HEK293 (cell line): ENCODE results near the gene CTCF.
A peak's percentile ranks its signal among the peaks of the same experiment; 100 is the strongest.

Source experiments
- CTCF ChIA-PET: fragments of 350-600 bp; formaldehyde crosslinking; extraction: SDS; loops from one replicate; lab custom pipeline; 2021; ENCODE audit warnings: antibody characterized with exemption; lab: Yijun Ruan, JAX
- POLR2A ChIA-PET: fragments of 300-600 bp; formaldehyde crosslinking; extraction: SDS; loops from one replicate; lab custom pipeline; 2020; ENCODE audit warnings: antibody characterized with exemption, inconsistent platforms; lab: Yijun Ruan, JAX
- H3K27ac ChIP-seq: fragments of 200-500 bp; sonication (Bioruptor generic); 2 replicates; pipeline ENCODE4 v1.5.1; 2014; ENCODE audit warnings: low read depth, low read length, control low read depth, inconsistent platforms; ENCODE audit errors: extremely low read depth
- H3K36me3 ChIP-seq, 2 experiments: fragments of 200-500 bp in 1 of 2; sonication (Bioruptor generic) in 1 of 2; 1 replicate in 1 of 2; 2 replicates in 1 of 2; pipeline ENCODE4 v1.5.1; 2014 to 2017; ENCODE audit warnings: inconsistent platforms in 2 of 2, low read length in 2 of 2; ENCODE audit not compliant: control insufficient read depth in 2 of 2, insufficient read depth in 1 of 2
- H3K4me1 ChIP-seq: fragments of 200-500 bp; sonication (Bioruptor generic); 2 replicates; pipeline ENCODE4 v1.5.1; 2014; ENCODE audit warnings: mild to moderate bottlenecking, low read length, inconsistent platforms; ENCODE audit not compliant: control insufficient read depth, insufficient read depth
- H3K4me3 ChIP-seq: 2 replicates; pipeline ENCODE4 v1.5.1; 2011; ENCODE audit warnings: low read depth, mild to moderate bottlenecking, control low read depth, low read length, moderate library complexity
- H3K9me3 ChIP-seq: fragments of 200-500 bp; sonication (Bioruptor generic); 2 replicates; pipeline ENCODE4 v1.5.1; 2014; ENCODE audit warnings: low read depth, low read length, inconsistent platforms; ENCODE audit not compliant: control insufficient read depth, insufficient read depth
- BCL11A ChIP-seq: fragments of 450-650 bp; formaldehyde crosslinking; IDR thresholded peaks from 2 replicates; pipeline ENCODE4 v1.5.1; 2016; ENCODE audit warnings: low read depth, missing biosample characterization, missing genetic modification characterization
- KLF7 ChIP-seq: fragments of 450-650 bp; formaldehyde crosslinking; IDR thresholded peaks from 2 replicates; pipeline ENCODE4 v1.5.1; 2016; ENCODE audit warnings: missing biosample characterization, missing genetic modification characterization, borderline replicate concordance
- SCRT1 ChIP-seq: fragments of 450-650 bp; formaldehyde crosslinking; IDR thresholded peaks from 2 replicates; pipeline ENCODE4 v1.5.1; 2016; ENCODE audit warnings: missing biosample characterization, missing genetic modification characterization, borderline replicate concordance
- TRIM28 ChIP-seq: IDR thresholded peaks from 2 replicates; pipeline ENCODE4 v1.6.1; 2011; ENCODE audit warnings: low read length, control low read depth, borderline replicate concordance
- ZNF184 ChIP-seq: fragments of 450-650 bp; IDR thresholded peaks from 2 replicates; pipeline ENCODE4 v1.5.1; 2018; ENCODE audit warnings: missing biosample characterization, mild to moderate bottlenecking, missing genetic modification characterization
- ZNF2 ChIP-seq: fragments of 450-650 bp; formaldehyde crosslinking; IDR thresholded peaks from 2 replicates; pipeline ENCODE4 v1.5.1; 2016; ENCODE audit warnings: missing biosample characterization, missing genetic modification characterization
- ZNF211 ChIP-seq: fragments of 450-650 bp; formaldehyde crosslinking; IDR thresholded peaks from 2 replicates; pipeline ENCODE4 v1.5.1; 2016; ENCODE audit warnings: low read depth, missing biosample characterization, missing genetic modification characterization
- ZNF354C ChIP-seq: fragments of 450-650 bp; formaldehyde crosslinking; IDR thresholded peaks from 2 replicates; pipeline ENCODE4 v1.5.1; 2016; ENCODE audit warnings: missing biosample characterization, missing genetic modification characterization, low read depth, borderline replicate concordance
- ZNF362 ChIP-seq: fragments of 450-650 bp; formaldehyde crosslinking; IDR thresholded peaks from 2 replicates; pipeline ENCODE4 v1.5.1; 2016; ENCODE audit warnings: missing biosample characterization, missing genetic modification characterization
- ZNF433 ChIP-seq: fragments of 450-650 bp; formaldehyde crosslinking; IDR thresholded peaks from 2 replicates; pipeline ENCODE4 v1.5.1; 2016; ENCODE audit warnings: missing biosample characterization, missing genetic modification characterization, low read depth
- ZNF473 ChIP-seq: fragments of 450-650 bp; formaldehyde crosslinking; IDR thresholded peaks from 2 replicates; pipeline ENCODE4 v1.5.1; 2017; ENCODE audit warnings: missing biosample characterization, missing genetic modification characterization
- ZNF521 ChIP-seq: fragments of 450-650 bp; formaldehyde crosslinking; IDR thresholded peaks from 2 replicates; pipeline ENCODE4 v1.5.1; 2017; ENCODE audit warnings: missing biosample characterization, mild to moderate bottlenecking, missing genetic modification characterization
- ZNF548 ChIP-seq: fragments of 450-650 bp; formaldehyde crosslinking; IDR thresholded peaks from 2 replicates; pipeline ENCODE4 v1.5.1; 2016; ENCODE audit warnings: missing biosample characterization, missing genetic modification characterization
- ZNF580 ChIP-seq: fragments of 450-650 bp; formaldehyde crosslinking; IDR thresholded peaks from 2 replicates; pipeline ENCODE4 v1.5.1; 2016; ENCODE audit warnings: missing biosample characterization, missing genetic modification characterization
- ZNF629 ChIP-seq: fragments of 450-650 bp; formaldehyde crosslinking; IDR thresholded peaks from 2 replicates; pipeline ENCODE4 v1.5.1; 2017; ENCODE audit warnings: missing biosample characterization, missing genetic modification characterization
- ZNF664 ChIP-seq: fragments of 450-650 bp; formaldehyde crosslinking; IDR thresholded peaks from 2 replicates; pipeline ENCODE4 v1.5.1; 2016; ENCODE audit warnings: missing biosample characterization, missing genetic modification characterization
- ZNF785 ChIP-seq: fragments of 450-650 bp; formaldehyde crosslinking; IDR thresholded peaks from 2 replicates; pipeline ENCODE4 v1.5.1; 2016; ENCODE audit warnings: missing biosample characterization, missing genetic modification characterization
- ZNF830 ChIP-seq: fragments of 450-650 bp; IDR thresholded peaks from 2 replicates; pipeline ENCODE4 v1.5.0; 2018; ENCODE audit warnings: missing biosample characterization, missing genetic modification characterization, low read depth, mild to moderate bottlenecking, moderate library complexity
- TF ChIP-seq, protein P1 (sequence below): fragments of 450-650 bp; formaldehyde crosslinking; IDR thresholded peaks from 2 replicates; pipeline ENCODE4 v1.5.1; 2016; ENCODE audit warnings: missing biosample characterization, missing genetic modification characterization
- TF ChIP-seq, protein P2 (sequence below): fragments of 450-650 bp; formaldehyde crosslinking; IDR thresholded peaks from 2 replicates; pipeline ENCODE4 v1.5.1; 2016; ENCODE audit warnings: missing biosample characterization, missing genetic modification characterization
- TF ChIP-seq, protein P3 (sequence below): fragments of 450-650 bp; formaldehyde crosslinking; conservative IDR thresholded peaks from 2 replicates; pipeline ENCODE4 v1.5.1; 2016; ENCODE audit warnings: low read depth, missing biosample characterization, missing genetic modification characterization

CTCF gene

GRCh38 chr16:67608364-67608763 lies 46.0 kb downstream of the CTCF start:
- TF ChIP-seq ZNF433 (tag by site-specific recombination) (no peak), ZNF184 (no peak), ZNF521 (no peak), KLF7 (no peak), TRIM28 (no peak), ZNF473 (tag by site-specific recombination) (no peak), ZNF785 (tag by site-specific recombination) (no peak), SCRT1 (tag by site-specific recombination) (no peak), ZNF629 (tag by site-specific recombination) (no peak), ZNF548 (no peak), ZNF362 (tag by site-specific recombination) (no peak), ZNF664 (tag by site-specific recombination) (no peak), BCL11A (tag by site-specific recombination) (no peak), ZNF580 (tag by site-specific recombination) (no peak), ZNF354C (no peak), ZNF211 (tag by site-specific recombination) (no peak), ZNF830 (tag by site-specific recombination) (no peak)
- TF ChIP-seq, protein P1, sequence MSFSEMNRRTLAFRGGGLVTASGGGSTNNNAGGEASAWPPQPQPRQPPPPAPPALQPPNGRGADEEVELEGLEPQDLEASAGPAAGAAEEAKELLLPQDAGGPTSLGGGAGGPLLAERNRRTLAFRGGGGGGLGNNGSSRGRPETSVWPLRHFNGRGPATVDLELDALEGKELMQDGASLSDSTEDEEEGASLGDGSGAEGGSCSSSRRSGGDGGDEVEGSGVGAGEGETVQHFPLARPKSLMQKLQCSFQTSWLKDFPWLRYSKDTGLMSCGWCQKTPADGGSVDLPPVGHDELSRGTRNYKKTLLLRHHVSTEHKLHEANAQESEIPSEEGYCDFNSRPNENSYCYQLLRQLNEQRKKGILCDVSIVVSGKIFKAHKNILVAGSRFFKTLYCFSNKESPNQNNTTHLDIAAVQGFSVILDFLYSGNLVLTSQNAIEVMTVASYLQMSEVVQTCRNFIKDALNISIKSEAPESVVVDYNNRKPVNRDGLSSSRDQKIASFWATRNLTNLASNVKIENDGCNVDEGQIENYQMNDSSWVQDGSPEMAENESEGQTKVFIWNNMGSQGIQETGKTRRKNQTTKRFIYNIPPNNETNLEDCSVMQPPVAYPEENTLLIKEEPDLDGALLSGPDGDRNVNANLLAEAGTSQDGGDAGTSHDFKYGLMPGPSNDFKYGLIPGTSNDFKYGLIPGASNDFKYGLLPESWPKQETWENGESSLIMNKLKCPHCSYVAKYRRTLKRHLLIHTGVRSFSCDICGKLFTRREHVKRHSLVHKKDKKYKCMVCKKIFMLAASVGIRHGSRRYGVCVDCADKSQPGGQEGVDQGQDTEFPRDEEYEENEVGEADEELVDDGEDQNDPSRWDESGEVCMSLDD (tag by site-specific recombination): no peak
- TF ChIP-seq, protein P2, sequence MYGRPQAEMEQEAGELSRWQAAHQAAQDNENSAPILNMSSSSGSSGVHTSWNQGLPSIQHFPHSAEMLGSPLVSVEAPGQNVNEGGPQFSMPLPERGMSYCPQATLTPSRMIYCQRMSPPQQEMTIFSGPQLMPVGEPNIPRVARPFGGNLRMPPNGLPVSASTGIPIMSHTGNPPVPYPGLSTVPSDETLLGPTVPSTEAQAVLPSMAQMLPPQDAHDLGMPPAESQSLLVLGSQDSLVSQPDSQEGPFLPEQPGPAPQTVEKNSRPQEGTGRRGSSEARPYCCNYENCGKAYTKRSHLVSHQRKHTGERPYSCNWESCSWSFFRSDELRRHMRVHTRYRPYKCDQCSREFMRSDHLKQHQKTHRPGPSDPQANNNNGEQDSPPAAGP (tag by site-specific recombination): no peak
- peaks cover 9 to 28% of the 10 kb centered on the region in 2 experiments; a peak in 2 of 3 replicates for H3K36me3 ChIP-seq
- no peaks in the 10 kb centered on the region for H3K9me3 ChIP-seq
- no peak overlapping the region for H3K27ac ChIP-seq
- POLR2A ChIA-PET: no interaction called here
- CTCF ChIA-PET: no interaction called here
- no peaks in the 10 kb centered on the region for H3K4me1 ChIP-seq
- H3K4me3 ChIP-seq: no peak overlapping the region

DNA sequence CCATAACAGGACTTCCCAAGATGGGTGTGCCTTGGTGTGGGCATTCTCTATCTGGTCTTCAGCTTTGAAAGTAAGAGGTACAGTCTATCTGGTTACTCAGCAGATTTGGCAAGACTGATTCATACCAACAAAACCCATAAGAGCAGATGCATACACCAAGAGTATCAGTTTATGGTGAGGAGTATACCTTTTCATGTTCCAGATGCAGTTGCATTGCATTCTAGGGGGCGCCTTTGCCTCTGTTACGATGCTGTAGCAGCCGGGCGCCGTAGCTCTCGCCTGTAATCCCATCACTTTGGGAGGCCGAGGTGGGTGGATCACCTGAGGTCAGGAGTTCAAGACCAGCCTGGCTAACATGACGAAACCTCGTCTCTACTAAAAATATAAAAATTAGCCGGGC lies 51.5 kb downstream of the CTCF start:
- ChIA-PET CTCF (interaction anchor here (0.5 to 2.0 kb wide), 7 partner anchors 8 to 93 kb away, joined by 3 to 11 read pairs (median 3); no protein-coding TSS in a partner anchor), POLR2A (interaction anchor here (2.2 kb wide), 1 partner anchor 52 kb away, joined by 6 read pairs; the partner anchor contains the start of gene CTCF)
- Histone ChIP-seq H3K4me1 (no peaks in the 10 kb centered on the region), H3K4me3 (no peak overlapping the region), H3K36me3 (peaks cover 46 to 72% of the 10 kb centered on the region in 2 experiments), H3K27ac (no peak overlapping the region), H3K9me3 (no peaks in the 10 kb centered on the region)
- TF ChIP-seq ZNF2: peak; percentile 53; the same call in 1 of the 2 replicates
- TF ChIP-seq, protein P3, sequence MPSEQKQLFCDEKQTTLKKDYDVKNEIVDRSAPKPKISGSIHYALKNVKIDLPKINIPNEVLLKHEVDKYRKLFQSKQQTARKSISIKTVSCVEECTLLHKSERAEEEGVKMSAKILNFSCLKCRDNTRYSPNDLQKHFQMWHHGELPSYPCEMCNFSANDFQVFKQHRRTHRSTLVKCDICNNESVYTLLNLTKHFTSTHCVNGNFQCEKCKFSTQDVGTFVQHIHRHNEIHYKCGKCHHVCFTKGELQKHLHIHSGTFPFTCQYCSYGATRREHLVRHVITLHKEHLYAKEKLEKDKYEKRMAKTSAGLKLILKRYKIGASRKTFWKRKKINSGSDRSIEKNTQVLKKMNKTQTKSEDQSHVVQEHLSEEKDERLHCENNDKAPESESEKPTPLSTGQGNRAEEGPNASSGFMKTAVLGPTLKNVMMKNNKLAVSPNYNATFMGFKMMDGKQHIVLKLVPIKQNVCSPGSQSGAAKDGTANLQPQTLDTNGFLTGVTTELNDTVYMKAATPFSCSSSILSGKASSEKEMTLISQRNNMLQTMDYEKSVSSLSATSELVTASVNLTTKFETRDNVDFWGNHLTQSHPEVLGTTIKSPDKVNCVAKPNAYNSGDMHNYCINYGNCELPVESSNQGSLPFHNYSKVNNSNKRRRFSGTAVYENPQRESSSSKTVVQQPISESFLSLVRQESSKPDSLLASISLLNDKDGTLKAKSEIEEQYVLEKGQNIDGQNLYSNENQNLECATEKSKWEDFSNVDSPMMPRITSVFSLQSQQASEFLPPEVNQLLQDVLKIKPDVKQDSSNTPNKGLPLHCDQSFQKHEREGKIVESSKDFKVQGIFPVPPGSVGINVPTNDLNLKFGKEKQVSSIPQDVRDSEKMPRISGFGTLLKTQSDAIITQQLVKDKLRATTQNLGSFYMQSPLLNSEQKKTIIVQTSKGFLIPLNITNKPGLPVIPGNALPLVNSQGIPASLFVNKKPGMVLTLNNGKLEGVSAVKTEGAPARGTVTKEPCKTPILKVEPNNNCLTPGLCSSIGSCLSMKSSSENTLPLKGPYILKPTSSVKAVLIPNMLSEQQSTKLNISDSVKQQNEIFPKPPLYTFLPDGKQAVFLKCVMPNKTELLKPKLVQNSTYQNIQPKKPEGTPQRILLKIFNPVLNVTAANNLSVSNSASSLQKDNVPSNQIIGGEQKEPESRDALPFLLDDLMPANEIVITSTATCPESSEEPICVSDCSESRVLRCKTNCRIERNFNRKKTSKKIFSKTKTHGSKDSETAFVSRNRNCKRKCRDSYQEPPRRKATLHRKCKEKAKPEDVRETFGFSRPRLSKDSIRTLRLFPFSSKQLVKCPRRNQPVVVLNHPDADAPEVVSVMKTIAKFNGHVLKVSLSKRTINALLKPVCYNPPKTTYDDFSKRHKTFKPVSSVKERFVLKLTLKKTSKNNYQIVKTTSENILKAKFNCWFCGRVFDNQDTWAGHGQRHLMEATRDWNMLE: no peak
